Activated CD4-positive, alpha-beta T cell treated with anti-CD3 and anti-CD28 coated beads, Interleukin-2, amount 10 ng/mL, durations not matched to agents 24 days and 14 days (primary cell): ENCODE data around the gene AIMP1. TPM values are rescaled to one million over a fixed set of nuclear protein-coding genes. Genes with fewer than 3 reads are reported as not detected.
A peak's percentile ranks its signal among the peaks of the same experiment; 100 is the strongest.

Experiments
- DNase-seq: peaks from one replicate; pipeline ENCODE4 v3.0.0; 2022
- H3K27ac Mint-ChIP-seq: one replicate; pipeline ENCODE4 v1.8.0; 2022; ENCODE audit warnings: mild to moderate bottlenecking, mixed read lengths
- H3K27me3 Mint-ChIP-seq: one replicate; pipeline ENCODE4 v1.8.0; 2022; ENCODE audit warnings: mixed read lengths
- H3K36me3 Mint-ChIP-seq: one replicate; pipeline ENCODE4 v1.8.0; 2022; ENCODE audit warnings: low read depth, mild to moderate bottlenecking, mixed read lengths
- H3K4me1 Mint-ChIP-seq: one replicate; pipeline ENCODE4 v1.8.0; 2021; ENCODE audit warnings: mixed read lengths
- H3K4me3 Mint-ChIP-seq: one replicate; pipeline ENCODE4 v1.8.0; 2022; ENCODE audit warnings: mild to moderate bottlenecking, moderate library complexity, mixed read lengths
- H3K9me3 Mint-ChIP-seq: one replicate; pipeline ENCODE4 v1.8.0; 2021; ENCODE audit warnings: mixed read lengths
- intact Hi-C: fragments of 100-400 bp; cut with micrococcal nuclease; formaldehyde crosslinking; loops from one replicate; pipeline ENCODE4 v1.15.1; 2023
- total RNA-seq: library from RNA; stranded (reverse); gene quantifications from 2 replicates; pipeline ENCODE4 v1.2.3, GENCODE V29; 2022

The AIMP1 gene
- total RNA-seq, 1 donor from 2014 or later, result 84.7 TPM

DNA sequence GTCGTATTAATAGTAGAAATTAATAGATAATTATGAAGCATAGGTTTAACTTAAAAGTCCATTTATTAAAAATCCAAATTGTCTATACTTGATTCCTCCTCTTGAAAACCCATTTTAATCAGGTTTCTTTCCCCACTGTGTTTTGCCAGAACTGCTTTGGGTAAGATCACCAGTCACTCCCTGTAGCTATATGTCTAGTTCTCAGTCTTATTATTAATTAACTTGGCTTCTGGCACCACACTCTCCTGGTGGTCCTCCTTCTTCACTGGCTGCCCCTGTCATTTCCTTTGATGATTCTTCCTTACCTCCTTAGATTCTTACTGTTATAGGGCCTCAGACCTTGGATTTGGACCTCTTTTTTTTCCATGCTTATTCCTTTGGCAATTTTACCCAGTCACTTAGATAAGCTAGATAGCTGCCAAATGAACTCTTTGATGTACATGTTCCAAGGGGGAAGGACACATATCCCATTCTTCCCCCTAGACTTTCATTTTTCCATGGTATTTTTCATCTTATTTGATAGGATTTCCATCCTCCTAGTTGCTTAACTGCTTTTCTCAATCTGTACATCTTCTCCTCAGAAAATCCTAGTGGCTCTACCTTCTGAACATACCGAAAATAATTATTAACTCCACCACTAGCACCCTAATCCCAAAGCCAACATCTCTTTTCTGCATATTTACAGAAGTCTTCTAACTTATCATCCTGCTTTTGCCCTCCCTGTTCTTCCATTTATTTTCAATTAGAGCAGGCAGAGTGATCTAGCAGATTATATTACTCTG, 27.7 kb downstream of the AIMP1 start:
- peaks cover 48% of the 10 kb centered on the region for H3K36me3 Mint-ChIP-seq
- no peak for DNase-seq
- no peak overlapping the region for H3K4me3 Mint-ChIP-seq
- intact Hi-C loops, result no loop called here
- H3K9me3 Mint-ChIP-seq, result no peaks in the 10 kb centered on the region
- H3K27me3 Mint-ChIP-seq, result no peaks in the 10 kb centered on the region
- peaks cover 14% of the 10 kb centered on the region for H3K4me1 Mint-ChIP-seq
- no peak overlapping the region for H3K27ac Mint-ChIP-seq

DNA sequence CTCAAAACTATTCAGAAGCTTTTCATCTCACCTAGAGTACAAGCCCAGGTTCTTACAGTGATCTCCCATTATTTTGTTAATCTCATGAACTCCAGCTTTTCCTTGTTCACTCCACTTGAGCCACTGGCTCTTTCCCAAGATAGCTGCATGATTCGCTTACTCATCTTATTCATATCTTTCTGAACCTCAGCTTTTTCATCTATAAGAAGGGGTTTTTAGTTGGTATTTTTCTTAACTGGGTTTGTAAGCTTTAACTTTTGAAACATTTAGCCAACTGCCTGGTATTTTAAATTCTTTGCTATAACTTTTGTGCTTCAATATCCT, 28.3 kb downstream of the AIMP1 start:
- H3K36me3 Mint-ChIP-seq, result peaks cover 47% of the 10 kb centered on the region
- no peaks in the 10 kb centered on the region for H3K9me3 Mint-ChIP-seq
- no peak for DNase-seq
- peaks cover 12% of the 10 kb centered on the region for H3K4me1 Mint-ChIP-seq
- no peaks in the 10 kb centered on the region for H3K27me3 Mint-ChIP-seq
- H3K4me3 Mint-ChIP-seq, result no peak overlapping the region
- H3K27ac Mint-ChIP-seq, result peak overlapping the region; percentile 38
- intact Hi-C loops, result no loop called here

DNA sequence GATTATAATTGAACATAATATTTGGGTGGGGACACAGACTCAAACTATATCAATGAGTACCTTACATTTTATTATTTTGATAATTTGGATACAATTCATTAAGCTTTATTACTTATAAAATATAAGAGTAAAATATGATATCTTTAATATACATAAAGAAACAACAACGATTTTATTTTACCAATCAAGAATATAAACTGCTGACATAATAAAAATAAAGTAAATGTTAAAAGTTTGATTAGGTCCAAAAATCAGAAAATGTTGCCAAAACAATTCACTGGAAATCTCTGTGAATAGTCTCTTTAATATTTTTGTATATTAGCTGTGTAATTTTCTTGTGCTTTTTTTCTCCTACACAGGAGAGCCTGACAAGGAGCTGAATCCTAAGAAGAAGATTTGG, 30.8 kb downstream of the AIMP1 start:
- Mint-ChIP-seq H3K27me3 (no peaks in the 10 kb centered on the region), H3K9me3 (no peaks in the 10 kb centered on the region), H3K36me3 (peaks cover 27% of the 10 kb centered on the region), H3K27ac (no peak overlapping the region), H3K4me3 (no peak overlapping the region), H3K4me1 (no peaks in the 10 kb centered on the region)
- intact Hi-C loops, result no loop called here
- no peak for DNase-seq

DNA sequence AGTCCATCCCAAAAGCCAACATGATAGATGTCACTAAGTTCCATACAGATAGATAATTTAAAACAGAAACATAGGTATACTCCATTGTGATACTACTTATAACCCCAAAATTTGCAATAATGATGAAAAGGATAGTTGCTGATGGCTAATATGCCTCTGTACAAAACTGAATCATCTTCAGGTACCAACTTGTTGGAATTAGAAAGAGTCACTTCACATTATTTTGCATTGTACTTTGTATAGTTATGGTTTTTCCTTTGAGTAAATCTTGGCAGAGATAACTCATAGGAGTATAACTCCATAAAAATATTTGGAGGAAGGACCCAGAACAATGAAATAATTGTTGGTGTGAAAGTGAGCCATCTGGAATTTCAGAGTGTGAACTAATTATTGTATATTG, 34.7 kb downstream of the AIMP1 start:
- intact Hi-C loops, result no loop called here
- H3K4me1 Mint-ChIP-seq, result no peaks in the 10 kb centered on the region
- H3K9me3 Mint-ChIP-seq, result no peaks in the 10 kb centered on the region
- no peak overlapping the region for H3K4me3 Mint-ChIP-seq
- DNase-seq, result no peak
- H3K36me3 Mint-ChIP-seq, result peaks cover 18% of the 10 kb centered on the region
- no peak overlapping the region for H3K27ac Mint-ChIP-seq
- no peaks in the 10 kb centered on the region for H3K27me3 Mint-ChIP-seq

DNA sequence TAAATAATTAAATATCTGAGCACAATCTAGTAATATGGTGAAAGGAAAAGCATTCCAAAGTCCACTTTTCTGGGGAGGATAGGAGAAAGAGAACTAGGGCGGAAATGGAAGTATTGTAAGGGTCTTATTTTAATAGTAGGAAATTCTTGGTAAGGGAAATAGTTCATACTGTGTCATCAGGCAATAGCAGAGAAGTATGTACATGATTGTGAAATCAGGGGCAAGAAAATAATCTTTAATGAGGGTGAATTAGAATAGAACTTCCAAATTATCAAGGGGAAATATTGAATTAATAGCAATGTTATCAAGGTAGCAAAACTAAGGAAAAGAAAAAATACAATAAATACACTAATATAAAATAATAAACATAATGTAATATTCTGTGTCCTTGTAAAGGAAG, 37.4 kb downstream of the AIMP1 start:
- Mint-ChIP-seq H3K36me3 (peaks cover 6% of the 10 kb centered on the region), H3K4me3 (no peak overlapping the region), H3K27ac (no peak overlapping the region), H3K4me1 (no peaks in the 10 kb centered on the region), H3K27me3 (no peaks in the 10 kb centered on the region), H3K9me3 (no peaks in the 10 kb centered on the region)
- DNase-seq, result no peak
- intact Hi-C loops, result no loop called here

DNA sequence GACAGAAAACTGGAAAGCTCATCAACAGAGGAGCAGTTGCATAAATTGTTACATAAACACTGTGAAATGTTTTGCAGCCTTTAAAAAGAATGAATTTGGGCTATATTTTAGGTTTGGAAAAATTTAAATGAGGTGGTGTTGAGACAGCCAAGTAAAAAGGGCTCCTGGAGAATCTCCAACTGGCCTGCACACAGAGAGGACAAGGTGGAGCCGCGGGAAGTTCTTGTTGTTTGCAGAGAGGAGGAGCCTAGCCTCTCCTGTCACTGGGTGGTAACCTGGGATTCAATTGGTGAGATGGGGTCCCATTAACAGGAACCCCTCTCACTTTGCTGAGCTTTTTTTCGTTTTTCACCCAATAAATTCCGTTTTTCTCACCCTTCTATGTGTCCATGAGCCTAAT, 38.8 kb downstream of the AIMP1 start:
- no peaks in the 10 kb centered on the region for H3K4me1 Mint-ChIP-seq
- no peaks in the 10 kb centered on the region for H3K9me3 Mint-ChIP-seq
- no peak overlapping the region for H3K4me3 Mint-ChIP-seq
- intact Hi-C loops, result no loop called here
- H3K27me3 Mint-ChIP-seq, result peaks cover 2% of the 10 kb centered on the region
- DNase-seq, result no peak
- no peak overlapping the region for H3K27ac Mint-ChIP-seq
- no peaks in the 10 kb centered on the region for H3K36me3 Mint-ChIP-seq

DNA sequence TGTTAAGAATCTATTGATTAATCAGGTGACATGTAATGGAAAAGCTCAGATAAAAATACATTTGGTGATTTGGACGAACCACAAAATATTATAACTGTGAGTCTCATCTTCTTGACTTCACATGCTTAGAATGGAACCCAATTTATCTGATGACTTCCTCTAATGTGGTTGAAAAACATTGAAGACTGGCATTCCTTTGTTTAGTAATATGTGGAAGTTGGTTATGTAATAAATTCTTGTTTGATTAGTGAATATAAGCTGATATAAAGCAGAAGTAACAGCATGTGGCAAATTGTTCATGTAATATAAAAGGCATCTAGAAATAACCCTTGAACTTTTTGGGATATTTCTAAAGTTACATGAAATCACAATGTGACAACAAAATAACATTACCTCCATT, 42.5 kb downstream of the AIMP1 start:
- Mint-ChIP-seq H3K27me3 (peaks cover 7% of the 10 kb centered on the region), H3K4me1 (no peaks in the 10 kb centered on the region), H3K4me3 (no peak overlapping the region), H3K9me3 (no peaks in the 10 kb centered on the region), H3K27ac (no peak overlapping the region), H3K36me3 (no peaks in the 10 kb centered on the region)
- intact Hi-C loops, result no loop called here
- no peak for DNase-seq

DNA sequence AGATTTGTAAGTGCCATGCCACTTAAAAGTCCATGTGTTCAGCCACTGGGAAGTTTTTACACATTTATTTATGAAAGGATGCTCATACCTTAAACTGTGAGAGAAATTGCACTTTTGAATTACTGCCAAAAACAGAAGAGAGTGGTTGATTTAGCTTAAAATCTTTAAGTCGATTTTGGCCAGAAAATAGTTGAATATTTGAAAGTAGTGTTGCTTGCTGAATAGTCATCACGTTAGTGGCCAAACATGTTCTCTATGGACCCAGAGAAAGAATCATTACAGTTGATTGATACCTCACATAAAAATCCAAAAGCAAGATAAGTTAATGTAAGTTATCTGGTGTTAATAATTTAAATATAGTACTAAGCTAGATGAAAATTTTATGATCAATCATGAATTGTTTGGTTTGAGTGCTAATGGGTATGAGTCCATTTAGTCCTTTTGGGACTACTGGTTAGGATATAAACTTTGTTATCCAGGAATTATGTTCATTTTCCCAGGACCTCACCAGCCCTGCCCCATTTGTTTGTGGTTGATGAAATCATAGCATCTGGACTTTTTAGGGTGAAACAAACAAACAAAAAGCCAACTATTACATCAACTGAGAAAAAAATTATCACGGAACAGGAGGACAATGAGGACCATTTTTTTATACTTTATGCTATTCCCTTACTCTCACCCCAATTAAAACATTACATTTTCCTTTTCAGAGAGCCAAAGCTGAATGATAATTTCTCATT, 45.9 kb downstream of the AIMP1 start:
- Mint-ChIP-seq H3K27me3 (peaks cover 9% of the 10 kb centered on the region), H3K27ac (no peak overlapping the region), H3K9me3 (no peaks in the 10 kb centered on the region), H3K4me1 (no peaks in the 10 kb centered on the region), H3K36me3 (no peaks in the 10 kb centered on the region), H3K4me3 (no peak overlapping the region)
- intact Hi-C loops, result no loop called here
- DNase-seq, result no peak

DNA sequence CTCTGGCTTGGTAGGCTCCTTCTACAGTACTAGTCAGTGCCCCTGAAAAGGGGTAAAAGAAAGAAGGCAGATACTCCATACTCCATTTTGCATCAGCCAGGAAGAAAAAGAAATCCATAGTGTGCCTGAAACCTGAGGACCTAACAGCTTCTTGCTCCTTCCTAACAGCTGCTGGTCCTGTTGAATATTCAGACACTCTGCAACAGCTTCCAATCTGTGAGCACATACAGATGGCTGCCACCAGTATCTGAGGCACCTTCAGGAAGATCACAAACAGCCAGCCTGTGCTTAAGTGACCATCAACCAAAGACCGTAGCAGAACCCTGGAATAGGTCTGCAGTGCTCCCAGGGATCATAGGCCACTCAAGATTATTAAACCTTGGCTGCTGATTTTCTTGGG, 47.9 kb downstream of the AIMP1 start:
- Mint-ChIP-seq H3K27ac (no peak overlapping the region), H3K4me3 (no peak overlapping the region), H3K27me3 (peaks cover 12% of the 10 kb centered on the region), H3K4me1 (no peaks in the 10 kb centered on the region), H3K36me3 (no peaks in the 10 kb centered on the region), H3K9me3 (no peaks in the 10 kb centered on the region)
- DNase-seq, result no peak
- intact Hi-C loops, result no loop called here

DNA sequence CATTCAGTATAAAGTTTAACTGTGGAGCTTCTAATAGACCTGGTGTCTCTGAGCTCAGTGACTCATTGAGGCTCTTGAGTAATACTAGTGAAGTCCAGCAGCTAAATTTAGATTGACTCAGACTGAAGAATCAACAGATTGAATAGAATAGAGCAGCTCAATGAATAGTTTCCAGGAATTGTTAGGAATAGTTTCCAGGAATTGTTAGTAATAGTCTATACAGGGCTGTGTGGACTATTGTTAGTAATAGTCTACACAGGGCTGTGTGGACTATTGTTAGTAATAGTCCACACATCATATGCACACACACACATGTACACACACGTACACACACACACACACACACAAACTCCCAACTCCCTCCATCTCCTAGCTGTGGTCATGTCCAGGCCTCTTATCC, 49.3 kb downstream of the AIMP1 start:
- DNase-seq, result no peak
- H3K27ac Mint-ChIP-seq, result no peak overlapping the region
- peaks cover 13% of the 10 kb centered on the region for H3K27me3 Mint-ChIP-seq
- H3K36me3 Mint-ChIP-seq, result no peaks in the 10 kb centered on the region
- intact Hi-C loops, result loop anchor here (5.0 kb wide), 1 partner anchor 532 kb away; no protein-coding TSS in a partner anchor
- no peak overlapping the region for H3K4me3 Mint-ChIP-seq
- no peaks in the 10 kb centered on the region for H3K9me3 Mint-ChIP-seq
- no peaks in the 10 kb centered on the region for H3K4me1 Mint-ChIP-seq

DNA sequence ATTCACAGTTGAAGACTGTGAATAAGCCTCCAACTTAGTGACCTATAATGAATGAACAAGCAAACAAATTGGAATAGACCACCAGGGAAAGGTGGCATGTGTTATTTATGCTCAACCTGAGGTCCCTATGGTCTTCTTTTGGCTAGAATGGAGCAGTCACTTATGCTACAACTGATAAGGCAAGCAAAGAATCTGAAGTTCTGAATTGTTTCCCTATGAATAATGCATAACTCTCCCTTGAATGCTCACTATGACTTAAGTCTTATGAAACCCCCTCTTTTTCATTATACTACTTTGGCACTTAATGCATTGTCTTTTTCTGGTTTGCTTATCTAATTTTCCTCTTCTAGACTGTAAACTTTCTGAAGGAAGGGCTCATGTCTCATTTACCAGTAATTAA, 49.7 kb downstream of the AIMP1 start:
- Mint-ChIP-seq H3K36me3 (no peaks in the 10 kb centered on the region), H3K4me1 (no peaks in the 10 kb centered on the region), H3K27ac (no peak overlapping the region), H3K27me3 (peaks cover 12% of the 10 kb centered on the region), H3K9me3 (no peaks in the 10 kb centered on the region), H3K4me3 (no peak overlapping the region)
- DNase-seq, result no peak
- intact Hi-C loops, result loop anchor here (5.0 kb wide), 1 partner anchor 531 kb away; no protein-coding TSS in a partner anchor

DNA sequence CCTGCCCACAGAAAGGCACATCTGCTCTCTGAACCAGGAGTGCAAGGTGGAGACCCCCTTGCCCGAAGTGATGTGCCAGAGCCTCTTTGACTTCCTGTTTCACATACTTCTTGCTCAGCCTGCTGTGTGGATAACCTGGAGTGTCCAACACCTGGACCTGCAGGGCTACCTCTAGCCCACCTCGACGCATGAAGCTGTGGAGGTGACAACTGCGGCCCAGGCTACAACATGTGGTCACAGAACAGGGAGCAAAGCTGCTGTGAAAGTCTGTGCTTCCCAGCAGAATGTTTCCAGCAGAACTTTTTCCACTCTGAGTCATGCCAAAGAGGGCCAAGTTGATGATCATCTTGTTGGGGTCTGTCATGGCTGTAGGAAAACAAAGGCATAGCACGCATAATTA, 50.7 kb downstream of the AIMP1 start:
- Mint-ChIP-seq H3K27ac (no peak overlapping the region), H3K36me3 (no peaks in the 10 kb centered on the region), H3K4me3 (no peak overlapping the region), H3K27me3 (peaks cover 13% of the 10 kb centered on the region), H3K4me1 (no peaks in the 10 kb centered on the region), H3K9me3 (no peaks in the 10 kb centered on the region)
- no peak for DNase-seq
- intact Hi-C loops, result loop anchor here (5.0 kb wide), 1 partner anchor 530 kb away; no protein-coding TSS in a partner anchor

DNA sequence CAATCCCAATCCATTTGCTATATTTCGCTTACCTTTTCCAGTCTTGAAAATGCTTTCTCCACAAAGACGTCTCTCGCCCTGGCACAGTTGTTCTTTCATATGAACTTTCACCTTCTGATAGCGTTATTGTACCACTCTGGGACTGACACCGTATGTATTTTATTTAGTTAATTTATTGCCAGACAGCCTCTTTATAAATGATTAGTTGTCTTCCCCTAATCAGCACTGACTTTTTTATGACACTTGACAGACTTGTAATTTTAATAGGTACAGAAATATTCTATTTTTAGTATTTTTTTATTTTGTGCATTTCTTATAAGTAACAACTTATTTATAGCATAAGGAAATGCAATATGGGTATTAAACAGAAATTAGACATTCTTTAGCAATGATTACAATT, 52.3 kb downstream of the AIMP1 start, which contains the start of gene GIMD1:
Gene GIMD1 (minus strand): TSS at position 101 of the 400 bp plus-strand sequence. CDS start 1,343 bp downstream, outside the sequence.
- no peak for DNase-seq
- Mint-ChIP-seq H3K4me1 (no peaks in the 10 kb centered on the region), H3K9me3 (no peaks in the 10 kb centered on the region), H3K4me3 (no peak within 1 kb of the TSS), H3K36me3 (no peaks in the 10 kb centered on the region), H3K27ac (no peak within 1 kb of the TSS), H3K27me3 (peaks cover 17% of the 10 kb centered on the region)
- intact Hi-C loops, result loop anchor here (1.0 to 5.0 kb wide), 2 partner anchors 134 to 529 kb away; no protein-coding TSS in a partner anchor

DNA sequence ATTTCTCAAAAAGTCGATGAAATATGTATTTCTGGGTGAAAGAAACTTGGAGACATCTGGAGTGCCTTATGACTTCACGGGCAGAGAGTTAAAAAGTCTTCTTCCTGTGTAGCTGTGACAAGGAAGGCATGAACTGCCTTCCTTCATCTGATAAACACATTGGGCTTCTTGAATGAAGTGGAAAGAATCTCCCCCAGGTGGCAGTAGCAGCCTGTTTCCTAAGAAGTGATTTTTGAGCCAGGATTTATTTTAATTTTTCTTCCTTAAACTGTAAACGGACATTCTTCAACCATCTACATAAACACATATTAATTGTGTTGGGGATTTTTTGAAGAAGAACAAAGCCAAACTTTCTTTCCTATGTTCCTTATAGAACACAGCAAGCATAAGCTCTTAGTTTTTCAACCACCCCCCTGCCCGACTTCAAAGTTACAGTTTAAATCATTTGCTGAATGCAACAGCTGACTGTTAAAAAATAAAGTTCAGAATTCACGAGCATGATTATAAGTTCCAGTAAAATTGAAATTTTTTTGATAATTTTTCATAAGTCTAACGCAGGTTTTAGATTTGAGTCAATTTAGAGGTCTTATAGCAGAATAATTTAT, 53.2 kb downstream of the AIMP1 start:
- H3K27ac Mint-ChIP-seq, result no peak overlapping the region
- no peaks in the 10 kb centered on the region for H3K36me3 Mint-ChIP-seq
- no peaks in the 10 kb centered on the region for H3K9me3 Mint-ChIP-seq
- DNase-seq, result peak; percentile 66
- H3K27me3 Mint-ChIP-seq, result peaks cover 20% of the 10 kb centered on the region
- H3K4me3 Mint-ChIP-seq, result no peak overlapping the region
- no peaks in the 10 kb centered on the region for H3K4me1 Mint-ChIP-seq
- intact Hi-C loops, result loop anchor here (1.0 to 5.0 kb wide), 2 partner anchors 133 to 528 kb away; no protein-coding TSS in a partner anchor
